Measurements from ENCODE around the gene MAGEB6B. TPM values are rescaled to one million over a fixed set of nuclear protein-coding genes. Genes with fewer than 3 reads are reported as not detected.

Gene MAGEB6B
- total RNA-seq (not detected), polyA plus RNA-seq (ENCODE audit: insufficient read depth, low read depth, low replicate concordance) (not detected)
- long read RNA-seq, donor 1: 0 reads
- long read RNA-seq, donor 2: 0 reads
- long read RNA-seq, donor 3: 0 reads
- long read RNA-seq, donor 4: 0 reads
- long read RNA-seq, donor 5: 0 reads
- long read RNA-seq, donor 6: 0 reads
- long read RNA-seq, donor 7: 0 reads
- long read RNA-seq, donor 8: 0 reads
- long read RNA-seq, donor 9: 0 reads
- long read RNA-seq, donor 10: 0 reads

DNA sequence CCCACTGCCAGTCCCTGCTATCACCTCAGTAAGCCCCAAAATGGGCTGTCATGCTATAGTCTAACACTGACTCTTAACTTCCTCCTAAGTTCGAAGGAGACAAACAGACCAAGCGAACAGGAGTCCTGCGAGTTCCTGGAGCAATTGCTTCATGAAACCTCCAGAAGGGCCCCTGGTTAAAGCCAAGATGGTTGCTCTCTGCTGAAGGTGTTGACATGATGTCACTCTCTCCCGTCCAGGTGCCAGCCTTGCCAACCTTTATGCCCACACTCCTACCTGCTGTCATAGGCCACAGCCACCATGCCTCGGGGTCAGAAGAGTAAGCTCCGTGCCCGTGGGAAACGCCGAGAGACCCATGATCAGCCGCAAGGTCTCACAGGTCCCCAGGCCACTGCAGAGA is at the start of gene MAGEB6B:
Gene MAGEB6B (plus strand): TSS at position 301 of the 400 bp plus-strand sequence. CDS start 0 bp downstream, at position 301.
- DNase-seq: no peak
- H3K4me1 ChIP-seq (ENCODE audit: control insufficient read depth in 2 of 3, insufficient read depth in 2 of 3, low read depth in 1 of 3, low read length in 3 of 3): no peaks in the 10 kb centered on the region
- no peak within 1 kb of the TSS for H3K4me3 ChIP-seq (ENCODE audit: low read length in 3 of 3)
- H3K9me3 ChIP-seq (ENCODE audit: control insufficient read depth in 2 of 3, insufficient read depth in 1 of 3, low read length in 3 of 3): no peaks in the 10 kb centered on the region
- intact Hi-C loops (cut with DNase I): no loop called here
- no peak within 1 kb of the TSS for H3K9ac ChIP-seq (ENCODE audit: low read length in 3 of 3)
- H3K27me3 ChIP-seq (ENCODE audit: control insufficient read depth, insufficient read depth, low read length): no peaks in the 10 kb centered on the region
- H3K27ac ChIP-seq (ENCODE audit: low read depth in 2 of 2, low read length in 2 of 2): no peak within 1 kb of the TSS
- no peaks in the 10 kb centered on the region for H3K36me3 ChIP-seq (ENCODE audit: control insufficient read depth in 2 of 3, insufficient read depth in 3 of 3, low read length in 3 of 3)
- no peak for FAIRE-seq
- TF ChIP-seq CTCF (IDR thresholded peaks at IDR 0.05; ENCODE audit: borderline replicate concordance, extremely low read depth, insufficient read depth): no peak

DNA sequence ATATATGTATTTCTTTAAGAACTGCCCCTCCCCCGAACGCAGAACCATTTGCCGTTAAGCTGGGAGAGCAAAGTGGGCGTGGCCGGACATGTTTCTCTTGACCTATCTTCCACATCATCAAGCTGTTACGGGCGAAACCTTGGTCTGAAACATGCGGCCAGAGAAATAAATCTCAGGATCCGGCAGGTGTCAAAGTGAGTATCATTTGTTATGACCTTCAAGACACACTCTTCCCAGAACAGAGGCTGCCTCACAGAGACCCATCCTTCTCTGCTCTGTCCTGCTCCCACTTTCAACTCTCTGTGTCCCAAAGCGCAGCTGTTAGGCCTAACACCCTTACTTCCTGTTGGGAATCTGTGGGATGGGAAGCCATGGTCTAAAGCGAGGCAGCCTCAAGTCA is 22.1 kb upstream of the MAGEB6B start, which contains the start of gene MAGEB18:
Gene MAGEB18 (plus strand): TSS at position 70 of the 400 bp plus-strand sequence. CDS start 643 bp downstream, outside the sequence.
- Histone ChIP-seq H3K4me3 (ENCODE audit: low read length in 3 of 3) (no peak within 1 kb of the TSS), H3K27ac (ENCODE audit: low read depth in 2 of 2, low read length in 2 of 2) (no peak within 1 kb of the TSS), H3K9me3 (ENCODE audit: control insufficient read depth in 2 of 3, insufficient read depth in 1 of 3, low read length in 3 of 3) (no peaks in the 10 kb centered on the region), H3K9ac (ENCODE audit: low read length in 3 of 3) (no peak within 1 kb of the TSS), H3K36me3 (ENCODE audit: control insufficient read depth in 2 of 3, insufficient read depth in 3 of 3, low read length in 3 of 3) (no peaks in the 10 kb centered on the region), H3K27me3 (ENCODE audit: control insufficient read depth, insufficient read depth, low read length) (no peaks in the 10 kb centered on the region), H3K4me1 (ENCODE audit: control insufficient read depth in 2 of 3, insufficient read depth in 2 of 3, low read depth in 1 of 3, low read length in 3 of 3) (no peaks in the 10 kb centered on the region)
- no peak for FAIRE-seq
- no peak for TF ChIP-seq CTCF (IDR thresholded peaks at IDR 0.05; ENCODE audit: borderline replicate concordance, extremely low read depth, insufficient read depth)
- no peak for DNase-seq
- intact Hi-C loops (cut with DNase I): no loop called here

GRCh38 chrX:26146024-26146423 is 14.4 kb upstream of the MAGEB6B start:
- Histone ChIP-seq H3K4me3 (ENCODE audit: low read length in 3 of 3) (no peak overlapping the region), H3K36me3 (ENCODE audit: control insufficient read depth in 2 of 3, insufficient read depth in 3 of 3, low read length in 3 of 3) (no peaks in the 10 kb centered on the region), H3K9ac (ENCODE audit: low read length in 3 of 3) (no peak overlapping the region), H3K4me1 (ENCODE audit: control insufficient read depth in 2 of 3, insufficient read depth in 2 of 3, low read depth in 1 of 3, low read length in 3 of 3) (no peaks in the 10 kb centered on the region), H3K27ac (ENCODE audit: low read depth in 2 of 2, low read length in 2 of 2) (no peak overlapping the region), H3K9me3 (ENCODE audit: control insufficient read depth in 2 of 3, insufficient read depth in 1 of 3, low read length in 3 of 3) (no peaks in the 10 kb centered on the region), H3K27me3 (ENCODE audit: control insufficient read depth, insufficient read depth, low read length) (no peaks in the 10 kb centered on the region)
- intact Hi-C loops (cut with DNase I): no loop called here
- FAIRE-seq (no peak), DNase-seq (no peak)
- TF ChIP-seq CTCF (IDR thresholded peaks at IDR 0.05; ENCODE audit: borderline replicate concordance, extremely low read depth, insufficient read depth): no peak
